Neutrophil (primary cell): ENCODE results near the gene DCDC2.

ENCODE experiments used
- H3K27ac ChIP-seq: fragments of 200-600 bp; sonication (generic); 2 replicates; pipeline ENCODE4 v1.5.1; 2016; ENCODE audit warnings: mild to moderate bottlenecking, moderate library complexity
- H3K27me3 ChIP-seq: fragments of 200-600 bp; sonication (generic); 2 replicates; pipeline ENCODE4 v1.6.0; 2016; ENCODE audit warnings: mild to moderate bottlenecking
- H3K36me3 ChIP-seq: fragments of 200-600 bp; sonication (generic); 2 replicates; pipeline ENCODE4 v1.5.1; 2017
- H3K4me1 ChIP-seq, 2 experiments: fragments of 200-600 bp in 1 of 2; sonication (generic) in 1 of 2; 1 replicate in 1 of 2; 2 replicates in 1 of 2; pipeline versions ENCODE4 v1.5.1 to v1.6.1; 2013 to 2016; ENCODE audit warnings: low read depth in 1 of 2, low read length in 1 of 2, mild to moderate bottlenecking in 1 of 2, moderate library complexity in 1 of 2; ENCODE audit not compliant: control insufficient read depth in 1 of 2, insufficient read depth in 1 of 2
- H3K4me3 ChIP-seq, 2 experiments: fragments of 200-600 bp in 1 of 2; sonication (generic) in 1 of 2; 1 replicate in 1 of 2; 2 replicates in 1 of 2; pipeline ENCODE4 v1.5.1; 2013 to 2016; ENCODE audit warnings: low read depth in 1 of 2, low read length in 1 of 2, mild to moderate bottlenecking in 1 of 2, moderate library complexity in 1 of 2
- H3K9me3 ChIP-seq: fragments of 200-600 bp; sonication (generic); 2 replicates; pipeline ENCODE4 v1.5.1; 2016
- TF ChIP-seq, protein P1 (sequence below): fragments of 200-600 bp; sonication (generic); IDR thresholded peaks from 2 replicates; pipeline ENCODE4 v1.5.1; 2016; ENCODE audit warnings: antibody characterized with exemption

Gene DCDC2

DNA sequence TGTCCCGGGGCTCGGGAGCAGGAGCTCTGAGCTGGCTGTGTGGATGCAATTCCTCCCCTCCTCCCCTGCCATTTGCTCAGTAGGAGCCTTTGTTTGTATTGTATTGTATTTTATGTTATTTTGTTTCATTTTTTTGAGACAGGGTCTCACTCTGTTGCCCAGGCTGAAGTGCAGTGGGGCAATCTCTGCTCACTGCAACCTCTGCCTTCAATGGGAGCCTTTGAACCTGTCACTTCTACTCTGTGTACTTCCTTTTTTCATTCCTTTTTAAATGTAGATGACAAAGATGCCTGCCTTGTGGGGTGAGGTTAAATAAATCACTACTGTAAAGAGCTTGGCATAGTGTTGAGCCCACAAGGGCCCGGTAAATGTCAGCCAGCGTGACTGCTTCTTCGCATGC is 70.6 kb downstream of the DCDC2 start:
- Histone ChIP-seq H3K9me3 (no peaks in the 10 kb centered on the region), H3K36me3 (no peaks in the 10 kb centered on the region), H3K27me3 (no peaks in the 10 kb centered on the region), H3K27ac (no peak overlapping the region), H3K4me3 (no peak overlapping the region), H3K4me1 (peaks cover 0 to 6% of the 10 kb centered on the region in 2 experiments)
- TF ChIP-seq, protein P1, sequence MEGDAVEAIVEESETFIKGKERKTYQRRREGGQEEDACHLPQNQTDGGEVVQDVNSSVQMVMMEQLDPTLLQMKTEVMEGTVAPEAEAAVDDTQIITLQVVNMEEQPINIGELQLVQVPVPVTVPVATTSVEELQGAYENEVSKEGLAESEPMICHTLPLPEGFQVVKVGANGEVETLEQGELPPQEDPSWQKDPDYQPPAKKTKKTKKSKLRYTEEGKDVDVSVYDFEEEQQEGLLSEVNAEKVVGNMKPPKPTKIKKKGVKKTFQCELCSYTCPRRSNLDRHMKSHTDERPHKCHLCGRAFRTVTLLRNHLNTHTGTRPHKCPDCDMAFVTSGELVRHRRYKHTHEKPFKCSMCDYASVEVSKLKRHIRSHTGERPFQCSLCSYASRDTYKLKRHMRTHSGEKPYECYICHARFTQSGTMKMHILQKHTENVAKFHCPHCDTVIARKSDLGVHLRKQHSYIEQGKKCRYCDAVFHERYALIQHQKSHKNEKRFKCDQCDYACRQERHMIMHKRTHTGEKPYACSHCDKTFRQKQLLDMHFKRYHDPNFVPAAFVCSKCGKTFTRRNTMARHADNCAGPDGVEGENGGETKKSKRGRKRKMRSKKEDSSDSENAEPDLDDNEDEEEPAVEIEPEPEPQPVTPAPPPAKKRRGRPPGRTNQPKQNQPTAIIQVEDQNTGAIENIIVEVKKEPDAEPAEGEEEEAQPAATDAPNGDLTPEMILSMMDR = no peak

DNA sequence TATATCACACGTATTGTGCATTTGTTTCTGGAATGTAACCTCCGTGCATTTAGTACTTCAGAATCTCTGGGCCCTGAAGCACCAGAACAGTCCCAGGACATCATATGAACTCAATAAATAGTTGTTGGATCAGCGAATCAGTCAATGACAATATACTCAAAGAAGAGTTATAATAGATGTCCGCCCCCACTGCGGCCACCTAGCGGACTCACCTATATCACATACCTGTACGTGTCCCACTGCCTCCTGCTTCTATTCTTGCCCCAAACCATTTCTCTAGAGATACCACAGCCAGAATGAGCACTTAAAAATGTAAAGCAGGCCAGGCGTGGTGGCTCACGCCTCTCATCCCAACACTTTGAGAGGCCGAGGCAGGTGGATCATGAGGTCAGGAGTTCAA is 73.9 kb downstream of the DCDC2 start:
- H3K27me3 ChIP-seq = peaks cover 6% of the 10 kb centered on the region
- no peaks in the 10 kb centered on the region for H3K9me3 ChIP-seq
- TF ChIP-seq, protein P1 = no peak
- H3K4me3 ChIP-seq = no peak overlapping the region
- H3K36me3 ChIP-seq = no peaks in the 10 kb centered on the region
- peaks cover 0 to 6% of the 10 kb centered on the region in 2 experiments for H3K4me1 ChIP-seq
- no peak overlapping the region for H3K27ac ChIP-seq

DNA sequence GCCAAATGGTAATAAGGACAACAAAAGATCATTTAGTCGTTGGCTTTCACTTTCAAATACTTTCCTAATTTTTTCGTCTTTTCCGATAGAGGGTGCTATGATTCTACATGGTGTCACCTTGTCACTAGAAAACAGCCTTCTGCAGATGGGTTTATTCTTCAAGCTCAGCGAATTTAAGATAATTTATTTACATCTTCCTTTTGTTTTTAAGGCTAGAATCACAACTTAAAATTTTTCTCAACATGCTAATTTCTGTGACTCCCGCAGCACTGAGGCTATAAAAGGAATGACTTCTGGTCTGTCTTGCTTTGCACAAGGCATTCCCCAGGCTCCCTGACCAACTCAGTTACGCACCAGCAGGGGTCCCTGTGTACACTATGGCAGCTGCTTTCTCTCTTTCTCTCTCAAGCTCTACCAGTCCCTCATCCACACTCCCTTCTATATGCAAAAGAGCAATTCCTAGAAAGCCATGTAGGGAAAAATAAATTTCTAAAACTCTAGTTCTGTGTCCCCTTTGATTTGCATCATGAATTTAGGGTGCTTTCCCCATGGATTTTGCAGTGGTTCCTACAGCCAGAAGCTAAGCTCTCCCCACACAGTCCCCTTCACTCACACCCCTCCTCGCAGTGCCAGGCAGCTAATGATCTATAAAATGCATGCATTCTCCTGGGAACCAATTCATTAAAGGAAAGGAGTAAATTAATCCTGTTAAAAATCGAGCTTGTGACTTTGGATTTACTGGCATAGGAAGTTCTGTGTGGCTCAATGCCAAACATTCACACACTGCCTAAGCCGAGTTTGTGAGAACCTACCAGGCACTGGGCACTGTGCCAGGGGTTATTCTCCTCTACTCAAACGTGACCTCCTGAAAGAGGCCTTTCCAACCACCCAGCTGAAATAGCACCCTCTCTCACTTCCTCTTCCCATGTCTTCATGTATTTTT is 74.5 kb downstream of the DCDC2 start:
- no peak overlapping the region for H3K27ac ChIP-seq

DNA sequence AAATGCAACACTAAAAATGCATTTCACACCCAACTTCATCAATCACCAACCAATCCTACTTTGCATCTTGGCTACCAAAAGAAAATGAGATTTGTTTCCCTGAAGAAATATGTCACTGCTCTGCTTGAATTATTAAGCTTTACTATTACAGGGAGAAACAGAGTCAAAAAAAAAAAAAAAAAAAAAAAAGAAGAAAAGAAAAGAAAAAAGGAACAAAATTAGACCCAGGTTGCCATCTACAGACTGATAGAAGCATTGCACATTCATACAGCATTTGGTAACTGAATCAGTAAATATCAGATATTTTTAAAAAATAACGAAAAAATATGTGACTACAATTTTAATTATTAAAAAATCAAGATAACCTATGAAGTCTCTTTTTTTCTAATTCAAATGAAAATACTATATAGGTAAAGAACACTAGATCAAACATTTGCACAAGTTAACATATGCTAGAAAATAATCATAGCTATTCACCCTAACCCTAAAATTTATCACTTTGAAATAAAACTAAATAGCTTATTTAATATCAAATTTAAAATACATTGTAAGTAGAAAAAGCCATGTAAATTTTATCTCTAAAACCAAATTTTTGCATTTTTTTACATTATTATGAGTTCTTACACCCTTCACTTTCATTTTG is 83.3 kb downstream of the DCDC2 start:
- Histone ChIP-seq H3K36me3 (no peaks in the 10 kb centered on the region), H3K27ac (no peak overlapping the region), H3K9me3 (no peaks in the 10 kb centered on the region), H3K27me3 (no peaks in the 10 kb centered on the region), H3K4me1 (no peaks in the 10 kb centered on the region), H3K4me3 (no peak overlapping the region)
- TF ChIP-seq, protein P1 = no peak

More for the DNA sequence above, 74.5 kb downstream of the DCDC2 start:
- TF ChIP-seq, protein P1 = no peak
- H3K27me3 ChIP-seq = peaks cover 6% of the 10 kb centered on the region
- no peak overlapping the region for H3K4me3 ChIP-seq
- H3K9me3 ChIP-seq = no peaks in the 10 kb centered on the region
- no peaks in the 10 kb centered on the region for H3K36me3 ChIP-seq
- H3K4me1 ChIP-seq = peaks cover 0 to 6% of the 10 kb centered on the region in 2 experiments

DNA sequence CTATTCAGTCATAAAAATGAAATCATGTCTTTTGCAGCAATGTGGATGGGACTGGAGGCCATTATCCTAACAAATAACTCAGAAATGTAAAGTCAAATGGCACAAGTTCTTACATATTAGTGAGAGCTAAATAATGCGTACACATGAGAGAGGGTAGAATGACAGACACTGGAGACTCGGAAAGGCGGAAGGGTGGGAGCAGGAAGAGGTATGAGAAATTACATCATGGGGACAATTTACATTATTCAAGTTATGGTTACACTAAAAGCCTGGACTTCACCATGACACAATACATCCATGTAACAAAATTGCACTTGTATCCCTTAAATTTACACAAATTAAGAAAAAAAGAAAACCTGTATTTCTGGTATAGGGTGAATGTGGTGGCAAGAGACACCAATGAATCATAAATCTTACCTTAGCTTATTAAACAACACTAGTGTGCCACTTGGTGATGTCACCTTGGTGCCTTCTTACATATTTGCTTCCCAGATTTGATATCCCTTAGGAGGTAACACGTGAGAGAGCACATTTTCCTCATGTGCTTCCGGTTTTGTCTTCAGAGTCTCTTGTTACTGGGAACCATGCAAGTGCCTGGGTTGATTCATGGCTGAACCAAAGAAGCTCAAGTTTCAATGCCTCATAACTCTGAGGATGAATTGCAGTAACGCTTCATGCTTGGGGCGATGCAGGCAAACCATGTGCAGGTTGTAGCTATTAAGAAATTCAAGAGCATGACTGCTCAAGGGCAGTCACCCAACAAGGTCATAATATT is 84.6 kb downstream of the DCDC2 start:
- no peaks in the 10 kb centered on the region for H3K4me1 ChIP-seq
- no peak overlapping the region for H3K4me3 ChIP-seq
- H3K27ac ChIP-seq = no peak overlapping the region
- no peaks in the 10 kb centered on the region for H3K27me3 ChIP-seq
- TF ChIP-seq, protein P1 = no peak
- no peaks in the 10 kb centered on the region for H3K36me3 ChIP-seq
- no peaks in the 10 kb centered on the region for H3K9me3 ChIP-seq
